SHP77 (cell line): Measurements from ENCODE around the gene PIP.
"Not testable (repeated sequence)": the region's sequence is repeated elsewhere in the genome, so short reads cannot be mapped to it uniquely, and the experiment has no call there.

Experiments
- DNase-seq, 2 experiments: peaks; one replicate each; lab custom pipeline; 2025; lab: John Stamatoyannopoulos, UW

The PIP gene, protein sequence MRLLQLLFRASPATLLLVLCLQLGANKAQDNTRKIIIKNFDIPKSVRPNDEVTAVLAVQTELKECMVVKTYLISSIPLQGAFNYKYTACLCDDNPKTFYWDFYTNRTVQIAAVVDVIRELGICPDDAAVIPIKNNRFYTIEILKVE

GRCh38 chr7:143131781-143132180 lies at the start of gene PIP:
TSS of gene PIP (plus strand) at chr7:143132077. CDS start at chr7:143132117, 40 bp downstream.
- no peak for DNase-seq

DNA sequence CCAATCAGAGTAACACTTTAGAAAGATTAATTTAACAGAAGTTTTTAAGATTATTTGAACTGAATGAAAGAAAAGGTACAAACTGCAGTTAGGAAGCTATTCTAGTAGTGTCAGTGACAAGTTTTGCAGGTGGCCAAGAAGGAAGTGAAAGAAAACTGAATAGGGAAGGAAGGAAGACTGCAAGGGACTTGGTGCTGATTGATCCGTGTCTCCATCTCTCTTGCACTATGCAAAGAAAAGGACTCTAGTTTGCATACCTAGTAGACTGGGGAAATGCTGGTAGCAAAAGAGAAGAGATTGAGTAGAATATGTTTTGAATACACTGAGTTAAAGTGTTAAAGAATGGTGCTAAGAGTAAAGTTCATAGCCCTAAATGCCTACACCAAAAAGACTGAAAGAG lies 46.8 kb upstream of the PIP start:
- DNase-seq = no peak

- DNase-seq = not testable (repeated sequence)
These were observed 46.3 kb upstream of the PIP start for GRCh38 chr7:143085610-143086009.

GRCh38 chr7:143088549-143089231 lies 43.2 kb upstream of the PIP start:
- not testable (repeated sequence) for DNase-seq

DNA sequence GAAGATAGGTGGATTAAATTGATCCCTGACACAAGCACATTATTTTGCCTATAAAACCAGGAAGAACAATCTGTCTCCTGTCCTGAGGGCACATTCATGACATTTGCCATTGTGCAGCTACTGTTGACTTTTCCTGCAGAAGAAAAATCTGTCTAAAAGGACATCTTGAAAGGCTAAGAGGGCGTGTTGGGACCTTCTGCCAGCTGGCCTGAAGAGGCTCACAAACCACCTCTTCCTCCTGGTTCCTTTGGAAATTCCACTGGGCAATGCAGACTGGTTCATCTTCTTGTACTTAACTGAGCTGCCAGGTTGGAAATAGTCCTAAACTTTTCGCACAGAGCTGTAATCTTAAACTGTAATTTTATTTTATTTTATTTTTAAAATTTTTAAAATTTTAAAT lies 35.7 kb upstream of the PIP start:
- DNase-seq = no peak

DNA sequence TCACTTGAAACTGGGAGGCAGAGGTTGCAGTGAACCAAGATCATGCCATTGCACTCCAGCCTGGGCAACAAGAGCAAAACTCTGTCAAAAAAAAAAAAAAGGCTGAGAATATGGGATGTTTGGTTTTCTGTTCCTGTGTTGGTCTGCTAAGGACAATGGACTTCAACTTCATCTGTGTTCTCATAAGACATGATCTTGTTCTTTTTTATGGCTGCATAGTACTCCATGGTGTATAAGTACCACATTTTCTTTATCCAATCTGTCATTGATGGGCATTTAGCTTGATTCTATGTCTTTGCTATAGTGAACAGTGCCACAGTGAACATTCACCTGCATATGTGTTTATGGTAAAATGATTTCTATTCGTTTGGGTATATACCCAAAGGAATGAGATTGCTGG lies 32.3 kb upstream of the PIP start:
- DNase-seq = not testable (repeated sequence)

DNA sequence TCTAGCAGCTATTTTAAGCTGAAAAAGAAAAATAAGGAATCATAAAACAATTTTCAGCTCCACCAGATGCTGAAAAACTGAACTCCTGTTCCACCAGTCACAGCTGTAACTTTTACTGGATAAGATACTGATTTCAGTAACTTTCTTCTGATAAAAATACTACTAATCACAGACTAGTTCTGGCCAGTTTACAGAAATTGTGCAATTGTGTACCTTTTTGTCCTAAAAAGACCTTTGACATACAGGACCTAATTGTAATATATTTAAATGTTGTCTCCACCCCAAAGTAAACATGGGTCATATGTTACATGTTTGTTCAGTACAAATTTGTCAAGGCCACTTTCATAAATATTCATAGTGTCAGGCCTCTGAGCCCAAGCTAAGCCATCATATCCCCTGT lies 27.1 kb upstream of the PIP start:
- DNase-seq = no peak

GRCh38 chr7:143108019-143108418 lies 23.9 kb upstream of the PIP start:
- not testable (repeated sequence) for DNase-seq

- DNase-seq = no peak
These were observed 14.5 kb upstream of the PIP start for GRCh38 chr7:143117395-143117794.

- no peak for DNase-seq
These were observed 11.0 kb upstream of the PIP start for GRCh38 chr7:143120691-143121405.

GRCh38 chr7:143123326-143123725 lies 8.6 kb upstream of the PIP start:
- not testable (repeated sequence) for DNase-seq

DNA sequence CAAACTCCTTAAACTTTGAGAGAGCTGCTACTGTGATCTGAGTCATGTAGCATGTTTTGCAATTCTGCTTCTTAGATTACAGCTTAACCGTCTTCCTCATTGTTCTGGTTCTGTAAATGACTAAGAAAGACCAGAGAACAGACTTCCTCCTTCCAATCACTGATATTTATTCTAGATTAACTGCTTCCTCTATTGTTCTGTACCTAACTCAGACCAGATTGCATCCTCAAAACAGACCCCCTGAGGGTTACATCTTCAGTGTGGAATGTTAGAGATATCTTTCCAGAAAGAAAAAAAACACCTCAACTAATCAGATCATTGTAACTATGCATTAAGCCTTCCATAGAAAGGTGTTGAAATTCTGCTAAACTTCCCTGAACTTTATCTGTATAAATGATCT lies 5.7 kb upstream of the PIP start:
- DNase-seq = no peak

- no peak for DNase-seq
These were observed 2.8 kb upstream of the PIP start for GRCh38 chr7:143129051-143129450.

GRCh38 chr7:143129477-143129876 lies 2.4 kb upstream of the PIP start:
- no peak for DNase-seq

DNA sequence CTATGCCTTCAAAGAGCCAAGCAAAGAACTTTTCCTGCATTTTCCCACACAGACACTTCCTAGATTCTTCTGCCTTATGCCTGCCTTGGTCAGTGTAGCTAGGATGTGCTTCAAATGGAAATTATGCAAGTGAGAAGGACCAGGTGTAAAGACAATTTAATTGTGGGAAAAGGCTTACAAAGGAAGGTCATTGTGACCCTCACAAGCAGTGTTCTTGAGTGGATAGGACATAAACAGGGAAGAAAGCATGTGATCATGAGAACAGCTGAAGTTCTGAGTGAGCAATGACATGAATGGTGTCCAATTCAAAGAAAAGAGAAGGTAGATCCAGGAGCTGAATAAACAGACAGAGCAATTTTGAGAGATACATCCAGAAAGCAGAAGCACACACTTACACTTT lies 1.3 kb upstream of the PIP start:
- no peak for DNase-seq

DNA sequence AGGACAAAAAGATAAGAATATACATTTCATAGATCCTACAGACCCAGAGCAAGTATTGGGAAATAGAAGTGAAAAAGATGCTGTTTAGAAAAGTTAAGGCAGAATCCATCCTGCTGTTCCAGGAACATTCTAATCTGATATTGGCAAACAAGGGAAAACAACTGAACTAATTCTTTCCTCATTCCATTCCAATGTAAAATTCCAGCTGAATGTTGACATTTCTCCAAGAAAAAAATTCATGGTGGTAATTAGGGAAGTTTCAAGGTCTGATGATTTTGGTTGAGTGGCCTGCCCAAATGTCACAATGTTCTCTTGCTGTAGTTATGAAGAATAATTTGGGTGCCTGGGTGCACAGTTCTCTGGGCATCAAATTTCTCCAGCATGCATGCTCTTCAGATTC lies 15.2 kb downstream of the PIP start:
- DNase-seq = no peak

DNA sequence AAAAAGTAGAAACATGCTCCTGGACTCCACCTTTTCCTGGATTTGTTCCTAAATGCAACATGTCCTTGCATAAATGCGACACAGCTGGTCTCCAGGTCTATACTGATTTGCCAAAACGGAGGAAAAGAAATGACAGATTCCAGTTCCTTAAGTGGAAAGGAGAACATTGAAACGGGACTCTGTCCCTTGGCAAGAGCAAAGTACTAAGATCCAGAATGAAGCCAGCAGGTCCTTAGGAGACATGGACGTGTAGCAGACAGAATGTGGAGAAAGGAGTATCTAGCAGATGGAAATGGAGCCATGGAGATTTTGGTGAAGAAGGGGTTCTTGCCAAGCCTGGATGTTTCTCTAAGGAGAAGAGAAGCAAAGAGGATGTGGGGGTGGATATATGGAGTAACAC lies 16.2 kb downstream of the PIP start:
- DNase-seq = no peak

DNA sequence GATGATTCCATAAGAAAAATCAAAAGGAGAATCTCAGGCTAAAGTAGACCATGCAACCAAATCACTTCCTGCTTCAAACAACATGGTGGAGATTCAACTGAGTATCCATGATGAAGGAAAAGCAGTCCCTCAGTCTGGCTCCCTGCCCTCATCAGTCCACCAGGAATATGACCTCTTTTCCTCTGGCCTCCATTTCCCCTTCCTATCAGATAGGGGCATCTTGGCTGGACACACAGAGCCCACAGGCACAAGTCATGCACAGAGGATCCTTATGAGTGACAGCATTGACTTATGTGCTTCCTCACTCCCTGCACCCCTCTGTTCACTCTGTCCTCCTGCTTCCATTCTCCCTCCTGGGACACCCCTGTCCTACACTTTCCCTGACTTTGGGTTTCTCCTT lies 16.8 kb downstream of the PIP start:
- no peak for DNase-seq

GRCh38 chr7:143150696-143151095 lies 18.8 kb downstream of the PIP start:
- not testable (repeated sequence) for DNase-seq

GRCh38 chr7:143158617-143159016 lies 26.7 kb downstream of the PIP start:
- not testable (repeated sequence) for DNase-seq

DNA sequence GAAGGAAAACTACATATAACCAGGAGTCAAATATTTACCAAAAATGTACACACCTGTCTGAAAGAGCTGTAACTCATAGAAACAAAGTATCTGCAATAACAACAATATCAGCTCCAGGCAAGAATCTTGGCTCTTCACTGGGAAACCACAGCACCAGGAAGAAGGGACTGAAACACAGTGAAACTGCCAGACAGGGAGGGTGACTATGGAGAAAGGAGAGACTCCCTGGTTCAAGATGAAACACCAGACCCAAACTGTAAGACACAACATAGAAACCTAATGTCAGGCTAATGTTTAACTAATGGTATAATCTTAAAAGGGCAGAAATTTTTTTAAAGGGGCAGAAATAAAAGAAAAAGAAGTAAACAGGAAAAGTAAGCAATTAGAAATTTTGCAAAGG lies 39.8 kb downstream of the PIP start:
- DNase-seq = no peak

DNA sequence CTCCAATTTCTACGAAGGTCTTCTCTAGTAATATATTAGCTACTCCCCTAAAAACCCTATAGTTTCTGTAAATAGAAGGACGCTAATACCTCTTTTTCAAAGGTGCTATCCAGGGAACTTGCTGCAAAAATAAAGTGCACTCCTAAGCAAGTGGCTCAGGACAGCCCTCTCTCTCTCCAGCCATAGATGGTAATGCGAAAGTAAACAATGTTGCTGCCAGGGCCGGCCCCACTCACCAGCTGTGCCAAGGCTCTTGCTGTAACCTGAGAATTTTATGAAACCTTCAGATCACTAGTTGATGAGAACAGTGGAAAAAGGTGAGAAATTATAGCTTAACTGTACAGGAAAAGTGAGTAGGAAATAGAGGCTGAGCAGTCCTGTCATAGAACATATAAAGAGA lies 40.5 kb downstream of the PIP start:
- peak; percentile 49 to 70 for DNase-seq

DNA sequence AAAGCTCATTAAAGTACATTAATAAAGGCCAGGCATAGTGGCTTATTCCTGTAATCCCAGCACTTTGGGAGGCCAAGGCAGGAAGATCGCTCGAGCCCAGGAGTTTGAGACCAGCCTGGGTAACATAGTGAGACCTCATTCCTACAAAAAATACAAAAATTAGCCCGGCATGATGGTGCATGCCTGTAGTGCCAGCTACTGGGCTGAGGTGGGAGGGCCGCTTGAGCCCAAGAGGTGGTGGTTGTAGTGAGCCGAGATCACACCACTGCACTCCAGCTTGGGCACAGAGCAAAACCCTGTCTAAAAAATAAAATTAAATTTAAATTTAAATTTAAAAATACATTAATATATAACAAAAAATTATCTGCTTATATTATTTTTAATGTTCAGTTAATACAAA lies 44.3 kb downstream of the PIP start:
- no peak for DNase-seq
